ENCODE measurements around the gene CNTFR.

- TF ChIP-seq, protein P1, sequence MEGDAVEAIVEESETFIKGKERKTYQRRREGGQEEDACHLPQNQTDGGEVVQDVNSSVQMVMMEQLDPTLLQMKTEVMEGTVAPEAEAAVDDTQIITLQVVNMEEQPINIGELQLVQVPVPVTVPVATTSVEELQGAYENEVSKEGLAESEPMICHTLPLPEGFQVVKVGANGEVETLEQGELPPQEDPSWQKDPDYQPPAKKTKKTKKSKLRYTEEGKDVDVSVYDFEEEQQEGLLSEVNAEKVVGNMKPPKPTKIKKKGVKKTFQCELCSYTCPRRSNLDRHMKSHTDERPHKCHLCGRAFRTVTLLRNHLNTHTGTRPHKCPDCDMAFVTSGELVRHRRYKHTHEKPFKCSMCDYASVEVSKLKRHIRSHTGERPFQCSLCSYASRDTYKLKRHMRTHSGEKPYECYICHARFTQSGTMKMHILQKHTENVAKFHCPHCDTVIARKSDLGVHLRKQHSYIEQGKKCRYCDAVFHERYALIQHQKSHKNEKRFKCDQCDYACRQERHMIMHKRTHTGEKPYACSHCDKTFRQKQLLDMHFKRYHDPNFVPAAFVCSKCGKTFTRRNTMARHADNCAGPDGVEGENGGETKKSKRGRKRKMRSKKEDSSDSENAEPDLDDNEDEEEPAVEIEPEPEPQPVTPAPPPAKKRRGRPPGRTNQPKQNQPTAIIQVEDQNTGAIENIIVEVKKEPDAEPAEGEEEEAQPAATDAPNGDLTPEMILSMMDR (IDR thresholded peaks at IDR 0.05), result no peak
- no peak for TF ChIP-seq EZH2phosphoT487 (IDR thresholded peaks at IDR 0.05)
- no peak for TF ChIP-seq EZH2 (IDR thresholded peaks at IDR 0.05)
These were observed 21.4 kb downstream of the CNTFR start for GRCh38 chr9:34568133-34568532.

All from neural progenitor cell (in vitro differentiated cells).